HG03066 (cell line): ENCODE measurements around the gene CLCF1.

Experiments used
- ATAC-seq: cut with Tn5 transposase; IDR thresholded peaks from one replicate; pipeline ENCODE4 v1.9.1; 2021; ENCODE audit warnings: low read depth; ENCODE audit not compliant: unreplicated experiment

CLCF1 gene

DNA sequence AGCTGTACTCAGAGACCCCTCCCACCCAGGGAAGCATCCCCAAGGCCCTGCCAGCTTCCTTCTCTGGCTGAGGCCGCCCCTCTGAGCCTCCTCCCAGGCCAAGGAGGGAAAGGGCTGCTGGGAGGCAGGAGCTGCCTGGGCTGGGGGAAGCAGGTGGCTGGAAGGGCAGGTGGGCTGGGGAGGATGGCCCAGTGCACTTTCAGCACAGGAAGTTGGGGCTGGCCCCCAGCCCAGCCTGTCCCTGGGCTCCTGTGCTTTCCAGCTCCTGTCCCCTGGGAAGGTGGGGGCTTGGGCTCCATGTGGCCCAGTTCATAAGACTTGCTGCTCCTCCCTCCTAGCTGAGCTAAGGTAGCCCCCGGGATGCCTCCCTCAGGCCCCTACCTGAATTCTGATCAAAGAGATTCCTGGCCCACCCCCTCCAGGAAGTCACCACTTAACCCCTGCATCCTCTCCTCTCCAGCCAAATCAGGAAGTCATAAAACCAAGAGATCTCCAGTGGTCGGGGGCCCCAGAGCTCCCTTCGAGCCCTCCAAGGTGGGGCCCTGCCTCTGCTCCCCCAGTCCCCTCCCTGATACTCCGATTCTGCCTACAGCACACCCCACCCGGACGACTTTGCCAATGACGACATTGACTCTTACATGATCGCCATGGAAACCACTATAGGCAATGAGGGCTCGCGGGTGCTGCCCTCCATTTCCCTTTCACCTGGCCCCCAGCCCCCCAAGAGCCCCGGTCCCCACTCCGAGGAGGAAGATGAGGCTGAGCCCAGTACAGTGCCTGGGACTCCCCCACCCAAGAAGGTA is 23.4 kb upstream of the CLCF1 start:
- no peak for ATAC-seq

DNA sequence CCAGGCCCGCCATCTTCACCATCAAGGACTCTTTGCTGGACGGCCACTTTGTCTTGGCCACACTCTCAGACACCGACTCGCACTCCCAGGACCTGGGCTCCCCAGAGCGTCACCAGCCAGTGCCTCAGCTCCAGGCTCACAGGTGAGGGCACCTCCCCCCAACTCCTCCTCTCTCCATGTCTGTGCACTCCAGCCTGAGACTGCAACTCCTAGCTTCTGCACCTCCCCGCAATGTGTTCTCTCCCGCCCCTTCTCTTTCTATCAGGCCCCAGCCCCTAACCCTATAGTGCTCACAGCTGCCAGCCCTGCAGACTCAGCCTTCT is 22.8 kb upstream of the CLCF1 start:
- no peak for ATAC-seq

DNA sequence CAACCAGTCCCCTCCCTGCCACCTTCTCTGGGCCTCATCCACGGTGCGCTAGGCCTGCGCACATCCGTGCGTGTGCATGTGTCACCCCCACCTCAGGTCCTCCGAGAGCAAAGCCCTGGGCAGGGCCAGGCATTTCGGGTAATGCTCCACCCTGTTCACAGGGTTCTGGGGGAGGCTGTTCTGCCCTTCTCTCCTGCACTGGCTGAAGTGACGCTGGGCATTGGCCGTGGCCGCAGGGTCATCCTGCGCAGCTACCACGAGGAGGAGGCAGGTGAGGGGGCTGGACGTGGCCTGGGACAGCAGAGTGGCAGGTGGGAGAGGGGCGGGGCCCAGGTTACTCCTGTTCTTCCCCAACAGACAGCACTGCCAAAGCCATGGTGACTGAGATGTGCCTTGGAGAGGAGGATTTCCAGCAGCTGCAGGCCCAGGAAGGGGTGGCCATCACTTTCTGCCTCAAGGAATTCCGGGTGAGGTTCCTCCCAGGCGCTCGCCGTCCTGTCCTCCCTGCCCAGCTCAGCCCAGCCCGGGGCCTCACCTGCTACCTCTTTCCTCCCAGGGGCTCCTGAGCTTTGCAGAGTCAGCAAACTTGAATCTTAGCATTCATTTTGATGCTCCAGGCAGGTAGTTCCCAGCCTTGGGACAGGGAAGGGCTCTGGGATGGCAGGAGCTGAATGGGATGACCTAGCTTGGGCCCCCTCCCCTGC is 22.3 kb upstream of the CLCF1 start:
- no peak for ATAC-seq

DNA sequence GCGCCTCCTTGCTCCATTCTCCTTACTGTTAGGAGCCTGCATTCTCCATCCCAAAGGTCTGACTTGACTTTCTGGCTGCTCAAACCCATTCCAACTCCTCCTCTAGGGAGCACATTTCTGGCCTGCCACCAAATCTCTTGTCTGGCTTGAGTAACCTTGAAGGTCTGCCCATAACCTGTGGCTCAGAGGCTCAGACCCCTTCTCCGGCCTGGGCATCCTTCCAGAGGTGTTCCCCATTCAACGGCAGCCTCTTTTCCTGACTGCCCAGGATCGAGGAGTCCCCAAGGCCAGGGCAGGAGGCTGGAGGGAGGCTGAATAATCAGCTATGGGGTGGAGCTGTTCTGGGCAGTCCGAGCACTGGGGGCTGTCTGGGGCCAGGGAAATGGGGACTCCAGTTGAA is 20.6 kb upstream of the CLCF1 start:
- ATAC-seq: no peak

DNA sequence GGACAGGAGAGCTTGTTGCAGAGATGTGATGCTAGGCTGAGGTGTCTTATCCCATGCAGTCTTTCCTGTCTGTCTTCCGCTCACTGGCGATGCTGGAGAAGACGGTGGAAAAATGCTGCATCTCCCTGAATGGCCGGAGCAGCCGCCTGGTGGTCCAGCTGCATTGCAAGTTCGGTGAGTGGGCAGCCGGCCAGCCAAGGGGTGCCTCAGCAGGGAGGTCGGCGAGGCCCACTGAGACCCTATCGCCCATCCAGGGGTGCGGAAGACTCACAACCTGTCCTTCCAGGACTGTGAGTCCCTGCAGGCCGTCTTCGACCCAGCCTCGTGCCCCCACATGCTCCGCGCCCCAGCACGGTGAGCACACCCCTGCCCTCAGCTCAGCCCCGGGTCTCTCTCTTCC is 20.0 kb upstream of the CLCF1 start:
- ATAC-seq: no peak

DNA sequence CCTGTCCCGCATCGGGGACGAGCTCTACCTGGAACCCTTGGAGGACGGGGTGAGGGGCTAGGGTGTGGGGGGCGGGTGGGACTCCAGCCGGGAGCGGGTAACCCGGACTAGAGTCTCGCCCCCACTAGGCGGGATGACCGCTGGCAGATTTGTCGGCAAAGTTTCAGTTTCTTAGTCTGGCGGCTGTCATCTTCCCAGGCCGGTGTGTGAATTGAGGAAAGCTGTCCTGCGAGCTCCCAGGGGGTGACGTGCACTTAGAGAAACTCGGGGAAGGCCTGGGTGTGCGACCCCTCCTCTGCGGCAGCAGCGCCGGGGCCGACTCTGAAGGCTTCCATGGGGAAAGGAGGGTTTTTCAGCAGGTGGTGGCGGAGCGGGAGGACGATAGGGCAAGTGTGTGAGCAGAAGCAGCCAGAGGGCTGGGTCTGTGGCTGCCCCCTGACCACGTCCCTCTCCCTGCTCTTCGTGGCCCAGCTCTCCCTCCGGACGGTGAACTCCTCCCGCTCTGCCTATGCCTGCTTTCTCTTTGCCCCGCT is 18.9 kb upstream of the CLCF1 start:
- ATAC-seq: no peak

DNA sequence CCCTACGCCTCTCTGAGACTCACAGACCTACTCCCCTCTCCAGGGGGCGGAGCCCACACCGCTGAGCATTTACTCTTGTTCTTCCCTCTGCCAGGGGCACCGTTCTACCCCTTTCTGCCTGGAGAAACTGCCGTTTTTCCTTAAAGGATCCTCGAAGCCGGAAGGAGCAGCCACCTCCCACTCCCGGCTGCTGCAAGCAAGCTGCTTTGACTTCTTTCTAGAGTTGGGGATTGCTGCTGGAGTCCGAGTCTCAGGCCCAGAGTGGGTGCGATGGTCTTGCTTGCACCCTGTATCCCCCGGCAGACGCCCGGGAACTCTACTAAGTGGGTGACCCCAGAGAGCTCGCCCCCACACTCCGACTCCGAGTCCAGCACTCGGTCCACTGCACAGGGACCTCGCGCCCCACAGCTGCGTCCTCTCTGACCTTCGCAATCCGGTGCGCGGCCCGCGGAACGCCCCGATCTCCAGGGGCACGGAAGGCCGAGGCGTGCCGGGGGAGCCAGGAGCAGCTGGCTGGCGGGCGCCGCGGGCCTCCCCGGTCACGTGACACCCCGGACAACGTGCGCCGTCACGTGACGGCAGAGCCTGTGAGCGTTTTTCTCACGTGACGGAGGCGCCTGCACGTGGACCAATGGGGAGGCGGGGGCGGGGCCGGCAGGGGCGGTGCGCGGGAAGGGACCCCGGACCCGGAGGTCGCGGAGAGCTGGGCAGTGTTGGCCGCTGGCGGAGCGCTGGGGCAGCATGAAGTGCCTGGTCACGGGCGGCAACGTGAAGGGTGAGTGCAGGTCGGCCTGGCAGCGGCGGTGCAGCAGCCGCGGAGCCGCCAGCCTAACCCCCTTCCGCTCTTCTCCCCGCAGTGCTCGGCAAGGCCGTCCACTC is 18.1 kb upstream of the CLCF1 start, which contains the start of gene RAD9A:
TSS of gene RAD9A (plus strand) at position 683 of the 879 bp plus-strand sequence. CDS start at position 742, 59 bp downstream.
- peak; percentile 59 for ATAC-seq

DNA sequence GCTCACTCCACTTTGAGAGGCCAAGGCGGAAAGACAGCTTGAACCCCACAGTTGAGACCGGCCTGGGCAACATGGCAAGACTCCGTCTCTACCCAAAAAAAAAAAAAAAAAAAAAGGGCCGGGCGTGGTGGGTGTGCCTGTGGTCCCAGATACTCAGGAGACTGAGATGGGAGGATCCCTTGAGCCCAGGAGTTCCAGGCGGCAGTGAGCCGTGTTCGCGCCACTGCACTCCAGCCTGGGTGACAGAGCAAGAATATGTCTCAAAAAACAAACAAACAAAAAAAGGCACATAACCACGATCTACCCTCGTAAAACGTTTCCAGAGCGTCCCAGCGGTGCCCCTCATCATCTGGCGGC is 17.5 kb upstream of the CLCF1 start:
- no peak for ATAC-seq

DNA sequence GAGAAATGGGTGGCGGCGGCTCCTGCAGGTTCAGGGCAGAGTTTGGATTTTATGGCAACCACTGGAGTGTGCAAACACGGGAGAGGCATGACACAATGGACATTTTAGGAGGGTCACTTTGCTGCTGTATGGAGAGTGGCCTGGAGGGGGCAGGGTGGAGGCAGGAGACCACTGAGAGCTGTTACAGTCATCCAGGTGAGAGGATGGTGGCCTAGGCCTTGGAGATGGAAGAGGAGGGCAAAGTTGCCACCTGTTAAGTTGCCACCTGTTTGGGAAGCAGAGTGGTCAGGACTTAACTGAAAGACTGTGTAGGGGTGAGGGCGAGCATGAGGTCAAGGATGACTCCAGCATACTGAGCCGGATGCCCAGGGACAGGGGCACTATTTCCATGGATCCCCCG is 16.1 kb upstream of the CLCF1 start:
- no peak for ATAC-seq

DNA sequence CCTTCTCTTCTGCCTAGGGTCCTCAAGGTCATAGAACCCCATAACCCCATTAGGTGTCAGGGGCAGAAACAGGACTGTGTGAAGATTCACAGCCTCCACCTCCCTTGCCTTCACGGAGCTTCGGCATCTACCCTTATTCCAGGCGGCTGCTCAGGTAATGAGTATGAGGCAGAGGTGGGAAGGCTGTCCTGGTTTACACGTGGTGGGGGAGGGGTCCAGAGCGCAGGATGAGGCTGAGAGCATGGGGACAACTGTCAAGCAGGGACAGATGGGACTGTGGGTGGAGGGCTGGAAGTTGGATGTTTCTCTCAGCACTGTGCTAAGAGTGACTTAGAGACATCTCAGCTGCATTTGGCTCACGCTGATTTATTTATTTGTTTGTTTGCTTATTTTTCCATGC is 14.1 kb upstream of the CLCF1 start:
- ATAC-seq: no peak

DNA sequence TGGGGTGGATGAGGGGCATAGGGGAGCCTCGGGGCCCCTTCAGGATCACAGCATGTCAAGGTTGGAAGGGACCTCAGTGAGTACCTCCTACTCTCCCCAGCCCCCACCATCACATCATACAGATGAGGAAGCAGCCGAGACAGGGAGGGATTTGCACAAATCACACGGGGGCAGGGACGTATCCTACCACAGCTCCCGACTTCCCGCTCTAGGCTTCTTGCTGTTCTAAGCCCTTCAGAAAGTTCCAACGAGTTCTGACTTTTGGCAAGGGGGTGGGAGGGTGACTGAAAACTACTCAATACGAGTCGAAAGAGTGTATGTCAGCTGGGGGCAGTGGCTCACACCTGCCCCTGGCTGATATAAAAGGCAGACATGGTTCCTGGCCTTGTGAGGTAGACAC is 13.7 kb upstream of the CLCF1 start:
- ATAC-seq: no peak

DNA sequence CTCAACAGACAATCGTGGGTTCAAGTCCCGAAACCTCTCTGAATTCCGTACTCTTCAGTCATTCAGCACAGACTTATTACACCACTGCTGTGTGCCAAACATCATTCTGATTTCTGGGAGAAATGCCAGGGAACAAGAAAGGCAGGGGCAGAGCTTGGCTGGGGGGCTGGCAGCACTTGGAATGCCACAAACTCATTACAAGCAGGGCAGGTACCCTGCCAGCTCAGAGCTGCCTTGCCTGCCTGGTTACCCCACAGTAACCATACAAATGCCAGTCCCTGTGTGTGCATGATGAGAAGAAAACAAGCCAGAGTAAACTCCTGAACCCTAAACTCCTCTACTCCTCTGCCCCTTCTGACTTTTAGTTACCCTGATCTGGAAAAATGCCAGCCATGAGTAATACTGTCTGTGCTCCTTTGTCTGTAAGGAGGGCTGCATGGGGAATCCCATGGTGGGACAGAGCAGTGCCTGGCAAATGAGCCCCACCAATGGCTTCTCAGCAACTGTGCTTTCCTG is 11.5 kb upstream of the CLCF1 start:
- no peak for ATAC-seq

DNA sequence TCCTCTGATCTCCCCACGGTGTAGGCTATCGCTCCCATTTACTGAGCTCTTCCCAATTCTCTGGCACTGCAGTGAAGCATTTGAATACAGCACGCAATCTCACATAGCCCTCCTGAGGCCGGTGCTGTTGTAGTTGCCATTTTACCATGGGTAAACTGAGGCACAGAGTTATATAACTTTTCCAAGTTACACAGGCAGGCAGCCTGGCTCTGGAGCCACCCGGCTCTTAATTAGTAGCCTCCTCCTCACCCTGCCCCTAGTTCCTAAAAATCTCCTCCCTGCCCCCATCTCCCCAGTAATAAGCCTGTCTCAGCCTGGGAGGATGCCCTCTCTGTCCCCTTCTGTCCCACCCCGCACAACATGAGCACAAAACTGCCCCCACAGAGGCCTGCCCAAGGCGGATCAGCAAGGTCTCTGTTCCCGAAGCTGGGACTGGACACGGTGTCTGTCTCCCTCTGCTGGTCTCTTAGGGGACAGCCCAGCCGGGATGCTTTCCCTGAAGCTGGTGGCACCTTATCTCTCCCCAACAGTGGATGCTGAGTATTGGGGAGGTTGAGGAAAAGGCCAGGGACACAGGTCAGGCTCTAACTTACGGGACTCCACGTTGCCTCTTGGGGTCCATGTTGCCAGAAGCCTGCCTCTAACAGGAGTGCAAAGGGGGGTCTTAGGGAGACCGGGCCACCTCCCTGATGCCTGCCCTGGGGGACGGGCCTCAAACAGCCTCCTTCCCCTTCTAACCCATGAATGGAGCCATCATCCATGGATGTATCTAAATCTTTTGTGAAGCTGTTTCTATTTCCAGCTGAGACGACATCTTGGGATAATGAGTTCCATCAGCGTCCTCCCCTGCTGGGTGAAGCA is 9.1 kb upstream of the CLCF1 start:
- ATAC-seq: no peak

DNA sequence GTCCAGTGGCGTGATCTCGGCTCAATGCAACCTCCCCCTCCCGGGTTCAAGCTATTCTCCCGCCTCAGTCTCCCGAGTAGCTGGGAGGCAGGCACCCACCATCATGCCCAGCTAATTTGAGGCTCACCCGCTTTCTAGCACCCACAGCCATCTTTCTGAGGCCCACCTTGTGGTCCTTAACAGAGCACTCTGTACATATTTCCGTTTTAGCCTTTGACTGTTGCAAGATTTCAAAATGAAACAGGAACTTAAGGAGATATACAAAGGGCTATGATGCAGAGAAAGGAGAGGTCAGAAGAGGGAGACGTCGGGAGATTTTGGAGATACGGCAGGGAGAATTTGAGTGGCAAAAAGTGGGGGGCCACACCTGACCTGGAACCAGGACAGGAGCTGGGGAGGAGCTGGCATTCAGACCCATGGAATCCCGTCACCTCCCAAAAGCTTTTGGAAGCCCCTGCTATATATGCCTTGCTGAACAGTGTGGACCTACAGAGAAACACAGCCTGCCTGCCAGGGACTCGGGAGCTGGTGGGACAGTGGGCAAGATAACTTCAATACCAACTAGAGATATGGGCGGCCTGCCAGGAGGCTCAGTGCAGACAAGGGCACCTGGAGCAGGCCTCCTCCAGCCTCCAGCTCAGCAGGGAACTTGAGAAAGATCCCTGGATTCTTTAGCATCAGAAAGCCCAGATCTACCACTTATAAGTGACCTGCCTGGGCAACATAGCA is 8.0 kb upstream of the CLCF1 start:
- ATAC-seq: no peak

DNA sequence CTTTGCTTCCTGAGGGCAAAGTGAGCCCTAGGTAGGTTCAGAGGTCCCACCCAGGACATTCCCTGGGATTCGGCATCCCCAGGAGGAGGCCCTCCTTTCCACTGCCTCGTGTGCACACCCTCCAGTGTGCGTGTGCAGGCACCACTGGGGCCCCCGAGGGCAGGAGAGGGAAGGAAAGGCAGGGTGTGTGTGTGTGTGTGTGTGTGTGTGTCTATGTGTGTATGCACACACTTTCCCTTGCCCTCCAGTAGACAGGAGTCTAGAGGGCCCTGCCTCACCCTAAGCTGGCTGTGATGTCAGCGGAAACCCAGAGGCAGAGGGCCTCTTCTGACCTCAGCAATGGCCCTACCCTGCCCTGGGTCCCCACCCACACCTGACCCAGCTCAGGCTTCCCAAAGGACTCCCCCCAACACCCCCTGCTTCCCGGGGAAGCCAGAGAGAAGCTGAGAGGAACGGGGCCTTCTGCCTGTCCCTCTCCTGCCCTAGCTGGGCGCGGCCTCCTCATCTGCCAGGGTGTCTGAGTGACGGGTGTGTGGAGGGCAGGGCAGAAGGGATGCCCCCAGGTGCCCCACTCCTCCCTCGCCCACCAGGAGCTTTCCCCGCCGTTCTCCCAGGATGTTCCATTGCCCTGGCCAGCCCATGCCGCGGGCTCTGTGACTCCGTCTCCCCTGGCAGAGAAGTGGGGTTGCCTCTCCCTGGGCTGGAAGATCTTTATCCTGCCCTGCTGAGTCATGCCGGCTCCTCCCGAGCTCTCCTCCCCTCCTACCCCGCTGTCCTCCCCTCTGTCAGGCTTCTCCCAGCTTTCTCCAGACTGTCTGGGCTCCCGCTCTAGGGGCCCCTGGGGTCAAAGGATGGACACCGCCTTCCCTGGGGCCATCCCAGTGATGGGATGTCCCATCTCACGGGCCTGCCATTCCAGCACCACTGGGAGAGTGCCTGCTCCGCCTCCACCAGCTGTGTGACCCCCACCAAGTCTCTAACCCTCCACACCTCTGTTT is 6.0 kb upstream of the CLCF1 start:
- ATAC-seq: no peak

DNA sequence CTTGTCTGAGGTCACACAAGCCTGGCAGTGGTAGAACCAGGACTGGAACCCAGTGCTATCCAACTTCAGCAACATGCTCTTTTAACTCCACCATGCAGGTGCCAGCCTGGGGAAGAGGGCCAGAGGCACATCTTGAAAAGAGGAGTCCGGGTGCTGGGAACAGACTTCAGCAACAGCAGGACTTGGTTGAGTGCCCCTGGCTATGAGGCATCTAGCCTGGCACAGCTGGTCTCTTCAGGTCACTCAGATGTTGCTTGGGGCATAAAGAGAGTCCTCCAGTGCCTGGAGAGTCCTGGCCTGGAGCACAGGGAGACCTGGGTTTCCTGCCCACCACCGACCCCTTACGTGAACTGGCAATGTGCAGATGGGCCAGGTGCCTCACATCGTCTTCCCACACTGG is 5.1 kb upstream of the CLCF1 start:
- no peak for ATAC-seq

DNA sequence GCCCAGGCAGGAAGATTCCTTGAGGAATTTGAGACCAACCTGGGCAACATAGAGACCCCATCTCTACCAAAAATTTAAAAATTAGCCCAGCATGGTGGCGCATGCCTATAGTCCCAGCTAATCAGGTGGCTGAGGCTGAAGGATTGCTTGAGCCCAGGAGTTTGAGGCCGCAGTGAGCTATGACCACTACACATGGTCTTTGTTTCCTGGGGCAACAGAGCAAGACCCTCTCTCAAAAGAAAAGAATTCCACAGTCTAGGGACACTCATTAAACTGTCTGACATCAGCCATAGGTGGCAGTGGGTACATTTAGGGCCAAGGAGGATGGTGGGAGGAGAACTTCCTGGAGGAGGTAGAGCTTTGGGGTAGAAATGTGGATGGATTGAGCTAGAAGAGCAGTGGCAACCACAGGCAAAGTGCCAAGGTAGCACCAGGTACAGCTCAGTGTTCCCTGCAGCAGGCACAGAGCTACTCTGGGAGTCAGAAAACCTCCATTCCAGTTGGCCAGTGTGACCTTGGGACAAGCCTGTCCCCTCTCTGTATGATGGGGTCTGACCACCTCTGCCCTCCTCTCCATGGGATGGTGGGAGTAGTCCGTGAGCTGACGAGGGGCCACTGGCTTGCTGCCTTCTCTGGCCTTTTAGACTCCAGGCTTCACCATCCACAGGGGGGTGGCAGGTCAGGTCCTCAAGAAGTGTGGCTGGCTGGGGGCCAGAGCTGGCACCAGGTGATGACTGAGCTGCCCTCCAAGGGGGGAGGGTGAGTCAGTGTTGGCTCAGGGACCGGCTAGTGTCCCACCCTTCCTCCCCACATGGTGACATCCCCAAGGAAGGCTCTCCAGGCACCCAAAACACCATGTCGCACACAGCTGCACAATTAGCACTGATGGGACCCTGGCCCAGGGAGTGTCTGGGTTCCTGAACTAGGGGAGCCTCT is 3.7 kb upstream of the CLCF1 start:
- ATAC-seq: no peak
